Measurements from ENCODE around the gene GATA3.

DNA sequence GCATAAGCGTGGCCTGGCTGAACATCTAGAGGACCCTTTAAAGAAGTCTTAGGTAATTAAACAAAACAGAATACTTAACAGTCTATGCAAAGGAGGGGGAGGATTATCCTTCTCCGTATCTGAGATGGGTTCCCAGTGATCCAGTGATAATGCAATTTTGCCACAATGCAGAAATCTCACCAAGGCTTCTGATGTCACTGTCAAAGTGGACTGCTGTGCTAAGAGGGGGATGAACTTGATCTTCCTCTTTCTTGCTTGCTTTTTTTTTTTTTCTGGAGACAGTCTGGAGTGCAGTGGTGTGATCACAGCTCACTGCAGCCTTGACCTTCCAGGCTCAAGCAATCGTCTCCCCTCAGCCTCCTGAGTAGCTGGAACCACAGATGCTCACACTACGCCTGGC lies 30.8 kb downstream of the GATA3 start:
- TF ChIP-seq, protein P1, sequence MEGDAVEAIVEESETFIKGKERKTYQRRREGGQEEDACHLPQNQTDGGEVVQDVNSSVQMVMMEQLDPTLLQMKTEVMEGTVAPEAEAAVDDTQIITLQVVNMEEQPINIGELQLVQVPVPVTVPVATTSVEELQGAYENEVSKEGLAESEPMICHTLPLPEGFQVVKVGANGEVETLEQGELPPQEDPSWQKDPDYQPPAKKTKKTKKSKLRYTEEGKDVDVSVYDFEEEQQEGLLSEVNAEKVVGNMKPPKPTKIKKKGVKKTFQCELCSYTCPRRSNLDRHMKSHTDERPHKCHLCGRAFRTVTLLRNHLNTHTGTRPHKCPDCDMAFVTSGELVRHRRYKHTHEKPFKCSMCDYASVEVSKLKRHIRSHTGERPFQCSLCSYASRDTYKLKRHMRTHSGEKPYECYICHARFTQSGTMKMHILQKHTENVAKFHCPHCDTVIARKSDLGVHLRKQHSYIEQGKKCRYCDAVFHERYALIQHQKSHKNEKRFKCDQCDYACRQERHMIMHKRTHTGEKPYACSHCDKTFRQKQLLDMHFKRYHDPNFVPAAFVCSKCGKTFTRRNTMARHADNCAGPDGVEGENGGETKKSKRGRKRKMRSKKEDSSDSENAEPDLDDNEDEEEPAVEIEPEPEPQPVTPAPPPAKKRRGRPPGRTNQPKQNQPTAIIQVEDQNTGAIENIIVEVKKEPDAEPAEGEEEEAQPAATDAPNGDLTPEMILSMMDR (conservative IDR thresholded peaks at IDR 0.05; ENCODE audit: low read depth, low read length), result no peak
- no peak for TF ChIP-seq EZH2 (IDR thresholded peaks at IDR 0.05; ENCODE audit: borderline replicate concordance, low read depth, low read length, poor library complexity, severe bottlenecking)
